ENCODE results near the gene IL17D. TPM values are rescaled to one million over a fixed set of nuclear protein-coding genes. Genes with fewer than 3 reads are reported as not detected.
"Not testable (repeated sequence)": the region's sequence is repeated elsewhere in the genome, so short reads cannot be mapped to it uniquely, and the experiment has no call there.

The IL17D gene, protein sequence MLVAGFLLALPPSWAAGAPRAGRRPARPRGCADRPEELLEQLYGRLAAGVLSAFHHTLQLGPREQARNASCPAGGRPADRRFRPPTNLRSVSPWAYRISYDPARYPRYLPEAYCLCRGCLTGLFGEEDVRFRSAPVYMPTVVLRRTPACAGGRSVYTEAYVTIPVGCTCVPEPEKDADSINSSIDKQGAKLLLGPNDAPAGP
- 10 to 100 TPM in 4 of 8 experiments, 1 to 10 TPM in 4; 1.2 to 18.2 (median 9.5) TPM for total RNA-seq

DNA sequence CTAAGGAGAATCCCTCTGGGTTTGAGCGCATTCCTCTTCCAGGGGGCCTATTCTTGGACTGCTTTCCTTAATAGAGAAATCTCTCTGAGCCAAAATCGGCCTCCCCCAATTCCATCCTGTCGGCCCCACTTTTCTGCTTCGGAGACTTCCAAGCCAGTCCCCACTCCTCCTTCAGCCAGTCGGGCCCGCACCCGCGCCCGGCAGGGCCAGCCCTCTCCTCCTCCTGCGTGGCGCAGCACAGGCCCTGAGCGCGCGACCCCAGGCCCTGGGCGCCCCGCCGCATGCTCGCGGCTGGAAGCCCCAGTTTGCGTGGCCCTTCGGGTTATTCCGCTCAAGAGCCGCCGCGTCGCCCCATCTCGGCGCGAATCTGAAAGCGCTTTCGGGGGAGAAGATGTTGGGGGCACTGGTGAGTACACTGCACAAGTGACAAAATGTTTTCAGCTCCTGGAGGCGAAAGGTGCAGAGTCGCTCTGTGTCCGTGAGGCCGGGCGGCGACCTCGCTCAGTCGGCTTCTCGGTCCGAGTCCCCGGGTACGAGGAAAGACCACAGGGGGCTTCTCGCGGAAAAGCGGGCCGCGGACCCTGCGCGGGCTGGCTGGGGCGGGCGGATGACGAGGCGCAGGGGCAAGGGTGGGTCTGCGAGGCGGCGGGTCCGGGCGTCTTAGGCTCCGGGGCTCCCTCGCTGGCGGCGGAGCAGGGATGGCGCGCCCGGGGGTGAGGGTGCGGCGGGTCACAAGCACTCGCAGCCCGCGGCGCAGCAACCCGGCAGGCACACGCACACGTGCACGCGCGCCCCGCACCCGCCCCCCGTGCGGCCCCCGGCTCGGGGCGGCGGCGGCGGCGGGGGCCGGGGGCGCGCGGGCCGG lies at the start of gene IL17D:
Gene IL17D (plus strand): TSS at position 785 of the 865 bp plus-strand sequence. CDS start 303 bp downstream, outside the sequence.
- 0 to 14% (median 0%) methylated on average over 1 to 16 of the region's 94 CpGs; no CpG with 5 or more reads in 4 of the 10 experiments for WGBS, 10 experiments
- Histone ChIP-seq H3K4me3 (peak within 1 kb of the TSS; percentile 58 to 96 (median 64)), H3K4me1 (replicated peaks in 1 of 2) (peaks cover 12 to 13% of the 10 kb centered on the region in 2 donors), H3K27ac (peak within 1 kb of the TSS; percentile 73 to 76)
- in situ Hi-C loops (cut with MboI; ENCODE audit: low pct_unique_long_range_greater_than_20kb in 2 of 9, low sequenced_read_pairs in 9 of 9, unreplicated experiment in 9 of 9), result loop anchor here in 3 of 9 experiments (25.0 kb wide), 2 partner anchors 134 to 209 kb away; partner anchors contain the start of gene XPO4 (in 3 of the 3)
- peak; percentile 28 to 56 (median 50) for ATAC-seq (replicated peaks in 6 of 8)

DNA sequence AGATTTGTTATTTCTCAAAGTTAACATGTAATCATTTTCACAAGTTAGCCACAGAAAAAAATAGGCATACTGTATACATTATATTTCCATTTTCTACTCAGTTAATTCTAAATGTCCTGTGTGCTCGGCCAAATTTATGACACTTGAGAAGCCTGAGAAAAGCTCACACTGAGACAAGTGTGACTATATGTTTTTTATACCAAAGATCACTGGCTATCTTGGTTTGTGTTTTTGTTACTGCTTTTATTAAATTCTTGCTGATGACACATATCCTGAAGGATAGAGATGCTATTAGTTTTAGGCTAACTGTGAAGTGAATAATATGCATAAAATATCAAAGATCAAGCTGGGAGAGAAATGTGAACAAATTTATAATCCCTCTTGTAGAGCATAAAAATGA lies 49.3 kb upstream of the IL17D start:
- no peak for ATAC-seq (replicated peaks in 6 of 8)
- no peak overlapping the region for H3K4me3 ChIP-seq
- H3K27ac ChIP-seq, result no peak overlapping the region
- 33 to 100% (median 76%) methylated on average over 1 of the region's 1 CpG; no CpG with 5 or more reads in 2 of the 10 experiments for WGBS, 10 experiments
- no peaks in the 10 kb centered on the region for H3K4me1 ChIP-seq (replicated peaks in 1 of 2)
- in situ Hi-C loops (cut with MboI; ENCODE audit: low pct_unique_long_range_greater_than_20kb in 2 of 9, low sequenced_read_pairs in 9 of 9, unreplicated experiment in 9 of 9), result no loop called here

DNA sequence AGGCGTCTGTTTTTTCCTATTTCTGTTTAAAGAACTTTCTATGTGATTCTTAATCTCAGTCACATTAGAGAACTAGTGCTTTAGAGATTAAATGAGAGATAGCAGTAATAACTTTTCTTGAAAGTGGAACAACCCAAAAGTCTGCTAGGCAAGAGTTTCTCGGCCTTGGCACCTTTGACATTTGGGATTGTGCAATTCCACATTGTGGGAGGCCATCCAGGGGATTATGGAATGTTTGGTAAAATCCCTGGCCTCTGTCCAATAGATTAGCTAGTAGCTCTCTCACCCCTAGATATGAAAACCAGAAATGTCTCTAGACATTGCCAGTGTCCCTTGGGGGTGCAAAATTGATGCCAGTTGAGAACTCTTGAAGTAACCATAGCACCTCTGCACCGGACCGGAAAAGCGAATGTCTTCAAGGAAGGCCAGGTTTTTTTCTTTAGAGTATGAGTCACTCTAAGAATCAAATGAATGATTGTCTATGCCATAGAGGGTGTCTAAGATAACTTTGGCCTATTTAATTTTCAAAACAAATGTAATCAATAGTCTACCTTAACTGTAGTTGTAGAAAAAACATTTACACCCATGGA lies 45.0 kb upstream of the IL17D start:
- H3K4me3 ChIP-seq, result no peak overlapping the region
- in situ Hi-C loops (cut with MboI; ENCODE audit: low pct_unique_long_range_greater_than_20kb in 2 of 9, low sequenced_read_pairs in 9 of 9, unreplicated experiment in 9 of 9), result no loop called here
- no peak overlapping the region for H3K27ac ChIP-seq
- H3K4me1 ChIP-seq (replicated peaks in 1 of 2), result no peaks in the 10 kb centered on the region
- WGBS, 10 experiments, result 46 to 100% (median 71%) methylated on average over 2 to 5 of the region's 5 CpGs
- ATAC-seq (replicated peaks in 6 of 8), result no peak

DNA sequence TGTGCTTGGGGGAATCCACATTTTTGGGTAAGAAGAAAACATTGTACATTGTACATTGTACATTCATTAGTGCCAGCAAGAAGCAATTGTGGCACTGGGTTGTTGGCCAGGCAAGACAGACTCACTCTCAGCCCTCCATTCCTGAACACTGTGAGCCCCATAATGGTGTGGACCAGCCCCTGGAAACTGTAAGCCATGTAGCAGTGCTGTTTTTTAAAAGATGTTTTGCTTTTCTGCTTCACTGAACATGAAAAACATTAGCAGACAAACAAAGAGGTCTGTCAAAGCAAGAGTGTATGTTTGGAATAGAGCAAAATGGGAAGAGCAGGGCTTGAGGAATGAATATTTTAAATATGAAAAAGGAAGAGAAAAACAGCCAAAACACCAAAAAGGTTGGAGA lies 39.1 kb upstream of the IL17D start:
- Histone ChIP-seq H3K4me3 (no peak overlapping the region), H3K4me1 (replicated peaks in 1 of 2) (no peaks in the 10 kb centered on the region), H3K27ac (no peak overlapping the region)
- in situ Hi-C loops (cut with MboI; ENCODE audit: low pct_unique_long_range_greater_than_20kb in 2 of 9, low sequenced_read_pairs in 9 of 9, unreplicated experiment in 9 of 9), result no loop called here
- peak in 4 of 8 experiments; percentile 38 to 70 (median 62) for ATAC-seq (replicated peaks in 6 of 8)

DNA sequence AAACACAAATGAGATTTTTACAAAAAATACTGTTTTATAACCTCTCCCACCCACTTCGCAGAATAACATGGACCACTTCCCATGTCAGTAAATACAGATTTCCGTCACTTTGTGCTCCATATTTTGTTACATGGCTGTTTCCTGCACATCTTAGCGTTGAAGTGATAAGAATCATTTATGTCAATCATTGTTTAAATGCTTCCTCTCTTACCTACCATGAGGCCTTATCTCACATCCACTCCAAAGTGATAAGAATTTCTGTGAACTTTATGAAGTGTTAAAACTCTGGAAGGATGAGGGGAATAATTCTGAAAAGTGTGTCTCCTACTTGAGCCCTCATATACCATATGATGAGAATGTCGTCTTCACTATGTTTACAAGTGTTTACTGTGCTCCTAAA lies 36.6 kb upstream of the IL17D start:
- Histone ChIP-seq H3K4me1 (replicated peaks in 1 of 2) (no peaks in the 10 kb centered on the region), H3K27ac (no peak overlapping the region), H3K4me3 (no peak overlapping the region)
- WGBS, 10 experiments, result 81 to 100% (median 100%) methylated on average over 1 to 4 of the region's 4 CpGs
- in situ Hi-C loops (cut with MboI; ENCODE audit: low pct_unique_long_range_greater_than_20kb in 2 of 9, low sequenced_read_pairs in 9 of 9, unreplicated experiment in 9 of 9), result no loop called here
- no peak for ATAC-seq (replicated peaks in 6 of 8)

DNA sequence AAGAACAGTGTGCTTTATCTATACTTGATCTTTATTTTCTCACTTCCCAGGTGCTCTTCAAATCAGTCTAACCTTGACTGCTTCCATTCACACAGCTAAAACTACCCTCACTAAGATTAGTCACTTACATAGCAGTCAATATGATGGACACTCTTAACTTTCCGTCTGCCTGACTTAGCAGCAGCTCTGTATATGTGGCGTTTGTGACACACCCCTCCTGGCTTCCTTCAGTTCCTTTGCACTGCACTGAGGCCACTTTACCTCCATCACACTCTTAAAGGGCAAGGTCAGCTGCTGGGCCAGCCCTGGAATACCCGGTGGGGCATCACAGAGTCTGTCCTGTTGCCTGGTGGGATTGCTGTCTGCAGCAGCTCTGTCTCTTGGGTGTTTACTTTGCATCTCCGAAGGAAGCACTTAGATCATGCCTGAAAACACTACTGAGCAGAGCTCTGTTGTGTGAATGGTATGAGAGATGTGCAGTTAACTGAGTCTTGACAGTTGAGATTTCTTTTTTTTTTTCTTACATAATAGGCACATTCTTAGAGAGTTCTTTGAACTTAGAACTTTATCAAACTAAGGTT lies 35.6 kb upstream of the IL17D start:
- 54 to 86% (median 71%) methylated on average over 1 to 4 of the region's 4 CpGs; no CpG with 5 or more reads in 5 of the 10 experiments for WGBS, 10 experiments
- in situ Hi-C loops (cut with MboI; ENCODE audit: low pct_unique_long_range_greater_than_20kb in 2 of 9, low sequenced_read_pairs in 9 of 9, unreplicated experiment in 9 of 9), result no loop called here
- Histone ChIP-seq H3K4me3 (no peak overlapping the region), H3K27ac (no peak overlapping the region), H3K4me1 (replicated peaks in 1 of 2) (no peaks in the 10 kb centered on the region)
- ATAC-seq (replicated peaks in 6 of 8), result peak in 2 of 8 experiments; percentile 36 to 81

DNA sequence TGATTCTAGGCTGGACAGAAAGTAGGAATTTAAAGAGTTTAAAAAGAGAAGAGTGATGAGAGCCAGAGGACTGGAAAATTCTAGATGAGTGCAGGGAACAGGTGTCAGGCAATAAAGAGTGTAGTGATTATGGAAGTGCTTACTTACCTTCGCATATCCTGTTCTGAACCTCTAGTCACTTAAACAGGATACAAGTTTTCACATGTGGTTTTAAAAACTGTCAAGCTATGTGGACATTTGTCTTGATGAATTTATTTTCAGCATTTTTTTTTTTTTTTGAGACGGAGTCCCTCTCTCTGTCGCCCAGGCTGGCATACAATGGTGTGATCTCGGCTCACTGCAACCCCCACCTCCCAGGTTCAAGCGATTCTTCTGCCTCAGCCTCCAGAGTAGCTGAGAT lies 34.3 kb upstream of the IL17D start:
- Histone ChIP-seq H3K4me1 (replicated peaks in 1 of 2) (no peaks in the 10 kb centered on the region), H3K27ac (no peak overlapping the region), H3K4me3 (no peak overlapping the region)
- 65 to 100% (median 97%) methylated on average over 1 to 5 of the region's 5 CpGs; no CpG with 5 or more reads in 3 of the 10 experiments for WGBS, 10 experiments
- no peak for ATAC-seq (replicated peaks in 6 of 8)
- in situ Hi-C loops (cut with MboI; ENCODE audit: low pct_unique_long_range_greater_than_20kb in 2 of 9, low sequenced_read_pairs in 9 of 9, unreplicated experiment in 9 of 9), result no loop called here

DNA sequence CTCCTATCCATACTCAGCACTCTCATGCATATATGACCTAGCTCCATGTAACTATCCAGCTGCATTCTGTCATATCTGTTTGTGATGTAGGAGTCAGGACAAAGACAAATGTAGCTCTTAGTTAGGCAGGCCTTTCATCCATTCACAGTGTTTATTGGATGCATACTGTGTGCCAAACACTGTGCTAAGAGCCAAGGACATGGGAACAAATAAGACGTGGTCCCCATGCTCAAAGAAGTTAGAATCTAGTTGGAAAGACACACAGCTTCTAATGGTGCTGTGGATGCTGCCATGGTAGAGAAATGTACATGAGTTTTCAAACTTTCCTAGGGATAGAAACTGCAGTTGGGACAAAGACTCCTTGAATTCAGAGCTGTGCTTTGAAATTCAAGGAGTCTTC lies 31.7 kb upstream of the IL17D start:
- Histone ChIP-seq H3K4me3 (no peak overlapping the region), H3K4me1 (replicated peaks in 1 of 2) (no peaks in the 10 kb centered on the region), H3K27ac (no peak overlapping the region)
- in situ Hi-C loops (cut with MboI; ENCODE audit: low pct_unique_long_range_greater_than_20kb in 2 of 9, low sequenced_read_pairs in 9 of 9, unreplicated experiment in 9 of 9), result no loop called here
- no peak for ATAC-seq (replicated peaks in 6 of 8)
- 44 to 100% (median 100%) methylated on average over 1 of the region's 1 CpG; no CpG with 5 or more reads in 5 of the 10 experiments for WGBS, 10 experiments

DNA sequence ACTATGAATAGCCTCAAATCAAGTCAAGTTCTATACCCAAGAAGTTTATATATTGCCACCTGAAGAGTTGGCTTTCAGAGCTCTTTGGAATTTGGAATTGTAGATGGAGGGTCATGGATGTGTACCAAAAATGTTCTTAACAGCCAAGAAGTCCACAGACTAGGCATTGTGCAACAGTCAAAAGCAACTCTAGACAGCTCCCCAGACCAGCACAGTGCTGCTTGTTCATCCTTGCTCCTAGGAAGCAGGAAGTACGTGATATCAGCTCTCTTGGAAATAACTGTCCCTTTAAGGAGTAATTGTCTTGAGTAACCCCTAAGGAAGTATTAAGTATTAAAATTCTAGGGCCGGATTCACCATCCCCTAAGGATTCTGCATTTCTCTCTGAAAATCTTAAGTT lies 30.7 kb upstream of the IL17D start:
- in situ Hi-C loops (cut with MboI; ENCODE audit: low pct_unique_long_range_greater_than_20kb in 2 of 9, low sequenced_read_pairs in 9 of 9, unreplicated experiment in 9 of 9), result no loop called here
- no peak for ATAC-seq (replicated peaks in 6 of 8)
- 0 to 100% (median 63%) methylated on average over 1 to 2 of the region's 2 CpGs; no CpG with 5 or more reads in 3 of the 10 experiments for WGBS, 10 experiments
- Histone ChIP-seq H3K4me3 (no peak overlapping the region), H3K27ac (no peak overlapping the region), H3K4me1 (replicated peaks in 1 of 2) (no peaks in the 10 kb centered on the region)

DNA sequence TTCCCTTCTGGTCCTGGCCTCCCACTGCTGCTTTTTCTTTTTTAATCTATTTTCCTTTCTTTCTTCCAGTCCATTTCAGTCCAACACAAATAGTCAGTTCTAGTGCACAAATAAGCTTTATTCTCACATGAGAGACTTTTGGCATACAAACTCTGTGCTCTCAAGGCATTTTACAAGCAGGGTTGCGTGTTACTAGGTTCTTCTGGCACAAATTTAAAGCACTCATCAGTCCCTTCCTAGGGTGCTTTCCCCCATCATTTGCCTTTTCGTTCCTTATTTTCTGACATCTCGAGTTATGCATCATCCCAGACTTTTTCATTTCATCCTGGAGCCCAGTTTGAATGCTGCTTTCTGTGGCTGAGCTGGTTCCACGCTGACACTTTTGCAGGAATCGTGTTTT lies 29.8 kb upstream of the IL17D start:
- Histone ChIP-seq H3K4me3 (no peak overlapping the region), H3K27ac (no peak overlapping the region), H3K4me1 (replicated peaks in 1 of 2) (peaks cover 2 to 3% of the 10 kb centered on the region in 2 donors)
- ATAC-seq (replicated peaks in 6 of 8), result no peak
- in situ Hi-C loops (cut with MboI; ENCODE audit: low pct_unique_long_range_greater_than_20kb in 2 of 9, low sequenced_read_pairs in 9 of 9, unreplicated experiment in 9 of 9), result no loop called here
- WGBS, 10 experiments, result 17 to 91% (median 85%) methylated on average over 1 to 5 of the region's 5 CpGs

DNA sequence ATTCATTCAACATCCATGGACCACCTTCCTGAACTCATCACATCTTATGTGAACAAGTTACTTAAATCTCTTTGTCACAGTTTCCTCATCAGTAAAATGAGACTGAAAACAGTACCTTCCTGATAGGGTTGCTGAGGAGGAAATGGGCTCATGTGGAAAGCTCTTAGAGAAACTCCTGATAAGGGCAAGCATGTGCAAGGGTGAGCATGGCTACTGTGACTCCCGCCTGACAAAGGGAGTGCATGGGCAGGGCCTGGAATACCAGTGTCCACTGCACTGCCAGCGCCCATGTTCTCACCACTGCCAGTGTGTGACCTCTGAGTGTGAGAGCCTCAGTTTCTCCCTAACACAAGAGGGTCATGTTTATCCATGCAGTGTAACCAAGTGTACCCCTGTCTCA lies 27.3 kb upstream of the IL17D start:
- Histone ChIP-seq H3K4me3 (no peak overlapping the region), H3K4me1 (replicated peaks in 1 of 2) (peaks cover 4 to 5% of the 10 kb centered on the region in 2 donors), H3K27ac (no peak overlapping the region)
- in situ Hi-C loops (cut with MboI; ENCODE audit: low pct_unique_long_range_greater_than_20kb in 2 of 9, low sequenced_read_pairs in 9 of 9, unreplicated experiment in 9 of 9), result no loop called here
- 81 to 100% (median 100%) methylated on average over 1 to 2 of the region's 2 CpGs; no CpG with 5 or more reads in 5 of the 10 experiments for WGBS, 10 experiments
- ATAC-seq (replicated peaks in 6 of 8), result peak in 1 of 8 experiments; percentile 26

DNA sequence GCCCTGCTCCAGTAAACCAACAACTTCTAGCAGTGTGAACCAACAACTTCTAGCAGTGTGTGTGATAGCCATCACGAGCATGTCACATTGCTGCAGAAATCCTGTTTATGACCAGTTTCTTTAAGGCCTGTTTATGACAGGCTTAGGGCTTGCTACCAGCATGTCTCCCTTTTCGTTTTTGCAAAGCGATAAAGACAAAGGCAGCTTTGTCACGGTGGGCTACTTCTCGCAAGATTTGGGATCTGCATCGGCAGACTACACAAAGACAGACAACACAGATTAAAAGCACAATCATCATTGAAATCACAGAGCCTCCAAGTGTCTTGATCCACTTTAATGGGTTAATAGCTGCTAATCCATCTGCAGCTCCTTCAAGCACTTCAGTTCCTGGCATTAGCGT lies 24.9 kb upstream of the IL17D start:
- H3K4me1 ChIP-seq (replicated peaks in 1 of 2), result peaks cover 4 to 15% of the 10 kb centered on the region in 2 donors
- ATAC-seq (replicated peaks in 6 of 8); in situ Hi-C loops (cut with MboI; ENCODE audit: low pct_unique_long_range_greater_than_20kb in 2 of 9, low sequenced_read_pairs in 9 of 9, unreplicated experiment in 9 of 9); H3K27ac ChIP-seq; H3K4me3 ChIP-seq: not testable (repeated sequence)
- WGBS, 10 experiments, result 24 to 100% (median 71%) methylated on average over 1 to 7 of the region's 7 CpGs; no CpG with 5 or more reads in 1 of the 10 experiments

DNA sequence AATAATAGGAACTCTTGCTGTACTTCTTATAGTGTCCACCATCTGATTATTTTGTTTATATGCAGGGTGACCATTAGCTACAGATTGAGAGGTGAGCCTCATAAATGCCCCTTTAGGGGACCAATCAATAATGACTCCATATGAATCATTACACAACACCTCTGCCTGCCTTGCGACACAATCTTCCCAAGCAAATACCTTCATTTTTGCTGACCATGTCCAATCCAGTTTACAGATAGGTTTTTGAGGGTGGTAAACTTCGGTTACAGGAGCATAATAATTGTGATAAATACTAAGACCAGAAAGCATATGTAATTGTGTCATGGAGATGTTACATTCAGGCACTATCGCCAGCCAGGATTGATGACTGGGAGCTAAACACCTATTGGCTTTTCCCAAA lies 23.6 kb upstream of the IL17D start:
- 57 to 100% (median 100%) methylated on average over 1 to 3 of the region's 3 CpGs; no CpG with 5 or more reads in 3 of the 10 experiments for WGBS, 10 experiments
- in situ Hi-C loops (cut with MboI; ENCODE audit: low pct_unique_long_range_greater_than_20kb in 2 of 9, low sequenced_read_pairs in 9 of 9, unreplicated experiment in 9 of 9), result no loop called here
- H3K27ac ChIP-seq, result no peak overlapping the region
- H3K4me3 ChIP-seq, result no peak overlapping the region
- no peak for ATAC-seq (replicated peaks in 6 of 8)
- H3K4me1 ChIP-seq (replicated peaks in 1 of 2), result peaks cover 4 to 15% of the 10 kb centered on the region in 2 donors
